SK-N-SH (cell line): ENCODE data around the gene GABRB1. TPM values are rescaled to one million over a fixed set of nuclear protein-coding genes. Genes with fewer than 3 reads are reported as not detected.

Source experiments
- CTCF ChIA-PET: fragments of 300-600, 350-600 bp; formaldehyde crosslinking; extraction: SDS; loops from one replicate; lab custom pipeline; 2021; lab: Yijun Ruan, JAX
- POLR2A ChIA-PET: fragments of 350-600 bp; sonication (Branson Sonifier 250); formaldehyde crosslinking; extraction: SDS; loops from one replicate; lab custom pipeline; 2020; ENCODE audit warnings: antibody characterized with exemption, inconsistent platforms; lab: Yijun Ruan, JAX
- DNase-seq: peaks from one replicate; pipeline ENCODE4 v3.0.0; 2012
- H2AFZ ChIP-seq: fragments of 200-600 bp; sonication (generic); 2 replicates; pipeline ENCODE4 v1.8.1; 2016; ENCODE audit warnings: antibody characterized with exemption, mild to moderate bottlenecking, low read depth
- H3F3A ChIP-seq: fragments of 200-600 bp; sonication (generic); replicated peaks from 2 replicates; pipeline ENCODE3; 2016; ENCODE audit warnings: antibody characterized with exemption, mild to moderate bottlenecking; ENCODE audit not compliant: insufficient read depth
- H3K27ac ChIP-seq, 2 experiments: fragments of 200-500 bp in 1 of 2; fragments of 200-600 bp in 1 of 2; sonication (Bioruptor generic) in 1 of 2; sonication (generic), shearing (Covaris generic) in 1 of 2; 2 replicates each; pipeline versions ENCODE4 v1.5.1 to v1.6.1; 2014 to 2016; ENCODE audit warnings: low read depth in 2 of 2, inconsistent platforms in 1 of 2, low read length in 1 of 2, mild to moderate bottlenecking in 1 of 2, mixed read lengths in 1 of 2
- H3K27me3 ChIP-seq: fragments of 200-600 bp; sonication (generic), shearing (Covaris generic); 2 replicates; pipeline ENCODE4 v1.6.1; 2016; ENCODE audit warnings: mixed run types; ENCODE audit not compliant: insufficient read depth
- H3K36me3 ChIP-seq, 2 experiments: fragments of 200-500 bp in 1 of 2; fragments of 200-600 bp in 1 of 2; sonication (Bioruptor generic) in 1 of 2; sonication (generic) in 1 of 2; replicated peaks in 1 of 2; 2 replicates each; pipeline versions ENCODE3 to v1.5.1; 2014 to 2016; ENCODE audit warnings: low read length in 1 of 2, mild to moderate bottlenecking in 1 of 2; ENCODE audit not compliant: insufficient read depth in 2 of 2, control insufficient read depth in 1 of 2
- H3K4me1 ChIP-seq, 2 experiments: fragments of 200-500 bp in 1 of 2; fragments of 200-600 bp in 1 of 2; sonication (Bioruptor generic) in 1 of 2; sonication (generic), shearing (Covaris generic) in 1 of 2; 2 replicates each; pipeline versions ENCODE4 v1.5.1 to v1.6.1; 2014 to 2016; ENCODE audit warnings: low read depth in 1 of 2, low read length in 1 of 2, mixed run types in 1 of 2; ENCODE audit not compliant: insufficient read depth in 2 of 2, control insufficient read depth in 1 of 2
- H3K4me2 ChIP-seq: fragments of 200-600 bp; sonication (generic), shearing (Covaris generic); 2 replicates; pipeline ENCODE4 v1.6.1; 2017; ENCODE audit warnings: mixed run types
- H3K4me3 ChIP-seq, 2 experiments: fragments of 200-500 bp in 1 of 2; fragments of 200-600 bp in 1 of 2; sonication (Bioruptor generic) in 1 of 2; sonication (generic), shearing (Covaris generic) in 1 of 2; 2 replicates each; pipeline versions ENCODE4 v1.5.1 to v1.8.1; 2014 to 2016; ENCODE audit warnings: low read depth in 2 of 2, inconsistent platforms in 1 of 2, low read length in 1 of 2, mild to moderate bottlenecking in 1 of 2, mixed read lengths in 1 of 2, moderate library complexity in 1 of 2
- H3K79me2 ChIP-seq: fragments of 200-600 bp; sonication (generic); 2 replicates; pipeline ENCODE4 v1.8.1; 2017; ENCODE audit warnings: mild to moderate bottlenecking; ENCODE audit not compliant: insufficient read depth
- H3K9ac ChIP-seq: fragments of 200-600 bp; sonication (generic); 2 replicates; pipeline ENCODE4 v1.6.1; 2017; ENCODE audit warnings: mixed run types
- H3K9me2 ChIP-seq: fragments of 200-600 bp; sonication (generic); 2 replicates; pipeline ENCODE4 v1.6.1; 2017; ENCODE audit warnings: mixed run types
- H3K9me3 ChIP-seq: fragments of 200-600 bp; sonication (generic); 2 replicates; pipeline ENCODE4 v1.6.1; 2017; ENCODE audit warnings: mixed run types, mild to moderate bottlenecking, moderate library complexity
- H4K20me1 ChIP-seq: fragments of 200-600 bp; sonication (generic); 2 replicates; pipeline ENCODE4 v1.6.1; 2017; ENCODE audit warnings: mild to moderate bottlenecking, mixed run types; ENCODE audit not compliant: insufficient read depth
- CHD2 ChIP-seq: fragments of 150-350 bp; IDR thresholded peaks from 2 replicates; pipeline ENCODE4 v1.6.1; 2018; ENCODE audit warnings: low read length; ENCODE audit not compliant: partially characterized antibody
- CTCF ChIP-seq: fragments of 200-600 bp; sonication (generic); IDR thresholded peaks from 2 replicates; pipeline ENCODE4 v1.6.1; 2017; ENCODE audit warnings: antibody characterized with exemption, mild to moderate bottlenecking, moderate library complexity
- ELF1 ChIP-seq: IDR thresholded peaks from 2 replicates; pipeline ENCODE4 v1.4.0; 2012
- FOXJ3 ChIP-seq: sonication (generic); formaldehyde crosslinking; IDR thresholded peaks from 2 replicates; pipeline ENCODE4 v1.5.1; 2020; ENCODE audit warnings: mild to moderate bottlenecking, missing genetic modification reagents
- GABPA ChIP-seq: IDR thresholded peaks from 2 replicates; pipeline ENCODE4 v1.4.0; 2012; ENCODE audit warnings: low read depth, mild to moderate bottlenecking
- GATA2 ChIP-seq: sonication (generic); formaldehyde crosslinking; IDR thresholded peaks from 2 replicates; pipeline ENCODE4 v1.5.0; 2020; ENCODE audit warnings: mild to moderate bottlenecking, missing genetic modification reagents
- PBX3 ChIP-seq: IDR thresholded peaks from 2 replicates; pipeline ENCODE4; 2012
- REST ChIP-seq: IDR thresholded peaks from 2 replicates; pipeline ENCODE4 v1.6.1; 2012; ENCODE audit warnings: mild to moderate bottlenecking, low read depth, low read length, moderate library complexity
- USF1 ChIP-seq: IDR thresholded peaks from 2 replicates; pipeline ENCODE4 v1.4.0; 2012; ENCODE audit warnings: low read depth, borderline replicate concordance
- USF2 ChIP-seq: fragments of 150-350 bp; IDR thresholded peaks from 2 replicates; pipeline ENCODE4 v1.6.1; 2017; ENCODE audit warnings: antibody characterized with exemption, low read length, low read depth, borderline replicate concordance
- WGBS: methylation state at CpG from one replicate; pipeline ENCODE4 v1.1.6; 2017; ENCODE audit warnings: low lambda C conversion rate; 5-methylcytosine and 5-hydroxymethylcytosine counted together
- polyA plus RNA-seq, 3 experiments: library from polyadenylated mRNA; depleted of rRNA; stranded (reverse); fragments of >200 nt; gene quantifications; 2 replicates each; pipeline ENCODE4 v1.2.3, GENCODE V29; 2012

Gene GABRB1
- polyA plus RNA-seq, 1 of the 3 experiments (the other 2 are of a cell fraction) = not detected

GRCh38 chr4:47013373-47013772 is 18.0 kb upstream of the GABRB1 start:
- no peak overlapping the region for H3K27ac ChIP-seq
- no peaks in the 10 kb centered on the region for H3F3A ChIP-seq
- no peak overlapping the region for H3K9ac ChIP-seq
- H3K4me3 ChIP-seq = no peak overlapping the region
- H3K9me2 ChIP-seq = no peaks in the 10 kb centered on the region
- no peaks in the 10 kb centered on the region for H4K20me1 ChIP-seq
- H3K36me3 ChIP-seq = no peaks in the 10 kb centered on the region
- H2AFZ ChIP-seq = no peak overlapping the region
- DNase-seq = no peak
- H3K27me3 ChIP-seq = no peaks in the 10 kb centered on the region
- 1% methylated on average over 3 of the region's 3 CpGs for WGBS
- no peaks in the 10 kb centered on the region for H3K9me3 ChIP-seq
- CTCF ChIA-PET = no interaction called here
- no peaks in the 10 kb centered on the region for H3K4me1 ChIP-seq
- TF ChIP-seq CHD2 = no peak
- TF ChIP-seq USF2 = no peak
- no peak for TF ChIP-seq REST
- no peak for TF ChIP-seq ELF1
- TF ChIP-seq USF1 = no peak
- TF ChIP-seq GABPA = no peak
- TF ChIP-seq PBX3 = no peak
- TF ChIP-seq CTCF = no peak
- no peak for TF ChIP-seq FOXJ3 (CRISPR knock-in tag)
- TF ChIP-seq GATA2 (CRISPR knock-in tag) = no peak
- no peaks in the 10 kb centered on the region for H3K79me2 ChIP-seq
- no peak overlapping the region for H3K4me2 ChIP-seq
- POLR2A ChIA-PET = no interaction called here
